Endometrial microvascular endothelial cells (primary cell): Measurements from ENCODE around the gene DGUOK. TPM values are rescaled to one million over a fixed set of nuclear protein-coding genes. Genes with fewer than 3 reads are reported as not detected.

Experiments used
- in situ Hi-C: cut with HindIII; loops from 2 replicates; pipeline ENCODE4 v1.10.0; 2017; ENCODE audit warnings: low sequenced_read_pairs, low pct_unique_long_range_greater_than_20kb; ENCODE audit errors: inconsistent ontology term
- total RNA-seq: library from RNA; depleted of rRNA; stranded (reverse); fragments of >200 nt; gene quantifications from one replicate; pipeline ENCODE4 v1.2.3, GENCODE V29; 2015; ENCODE audit errors: inconsistent ontology term

Gene DGUOK
- total RNA-seq, 1 donor from 2014 or later, result 48.4 TPM

DNA sequence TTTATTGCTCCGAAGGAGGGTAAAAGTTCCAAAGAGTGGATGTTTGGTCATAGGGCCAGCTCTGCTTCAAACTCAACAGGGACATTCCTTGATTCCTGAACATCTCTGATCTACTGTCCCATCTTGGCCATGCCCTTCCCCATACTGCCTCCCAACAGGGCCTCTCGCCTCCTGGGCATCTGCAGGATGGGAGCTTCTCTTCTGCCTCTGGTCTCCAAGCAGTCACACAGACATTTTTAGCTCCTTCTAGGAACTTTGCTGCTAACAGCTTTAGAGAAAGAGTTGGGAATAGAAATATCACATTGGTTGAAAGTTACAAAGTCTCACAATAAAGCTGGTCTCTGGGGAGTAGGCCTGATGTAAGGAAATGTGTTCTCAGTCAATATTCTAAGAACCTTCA, 9.4 kb upstream of the DGUOK start:
- in situ Hi-C loops, result no loop called here

GRCh38 chr2:73917696-73918207, 8.9 kb upstream of the DGUOK start:
- in situ Hi-C loops, result no loop called here

GRCh38 chr2:73918856-73919255, 7.8 kb upstream of the DGUOK start:
- in situ Hi-C loops, result no loop called here

DNA sequence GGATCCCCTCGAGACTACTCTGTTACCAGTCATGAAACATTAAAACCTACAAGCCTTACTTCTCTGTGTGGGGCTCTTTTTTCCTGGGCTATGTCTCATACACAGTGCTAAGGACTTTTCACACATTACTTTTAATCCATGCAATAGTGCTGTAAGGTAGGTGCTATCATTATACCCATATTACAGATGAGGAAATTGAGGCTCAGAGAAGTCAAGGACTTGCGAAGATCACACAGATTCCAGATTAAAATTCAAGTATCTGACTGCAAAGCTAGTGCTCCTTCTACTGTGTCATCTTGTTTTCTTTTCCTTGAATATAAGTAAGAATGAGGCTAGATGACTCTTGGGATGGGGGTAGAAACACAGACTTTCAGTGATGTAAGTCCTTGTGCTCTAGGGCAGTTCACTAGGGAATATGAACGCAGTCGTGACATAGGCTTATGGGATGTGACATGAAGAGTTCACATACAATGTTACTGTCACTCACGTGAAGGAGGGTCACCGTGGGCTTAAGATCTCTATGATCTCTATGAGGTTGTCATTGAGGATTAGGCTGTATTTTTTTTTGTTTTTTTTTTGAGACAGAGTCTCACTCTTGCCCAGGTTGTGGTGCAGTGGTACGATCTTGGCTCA, 7.0 kb upstream of the DGUOK start:
- in situ Hi-C loops, result no loop called here

DNA sequence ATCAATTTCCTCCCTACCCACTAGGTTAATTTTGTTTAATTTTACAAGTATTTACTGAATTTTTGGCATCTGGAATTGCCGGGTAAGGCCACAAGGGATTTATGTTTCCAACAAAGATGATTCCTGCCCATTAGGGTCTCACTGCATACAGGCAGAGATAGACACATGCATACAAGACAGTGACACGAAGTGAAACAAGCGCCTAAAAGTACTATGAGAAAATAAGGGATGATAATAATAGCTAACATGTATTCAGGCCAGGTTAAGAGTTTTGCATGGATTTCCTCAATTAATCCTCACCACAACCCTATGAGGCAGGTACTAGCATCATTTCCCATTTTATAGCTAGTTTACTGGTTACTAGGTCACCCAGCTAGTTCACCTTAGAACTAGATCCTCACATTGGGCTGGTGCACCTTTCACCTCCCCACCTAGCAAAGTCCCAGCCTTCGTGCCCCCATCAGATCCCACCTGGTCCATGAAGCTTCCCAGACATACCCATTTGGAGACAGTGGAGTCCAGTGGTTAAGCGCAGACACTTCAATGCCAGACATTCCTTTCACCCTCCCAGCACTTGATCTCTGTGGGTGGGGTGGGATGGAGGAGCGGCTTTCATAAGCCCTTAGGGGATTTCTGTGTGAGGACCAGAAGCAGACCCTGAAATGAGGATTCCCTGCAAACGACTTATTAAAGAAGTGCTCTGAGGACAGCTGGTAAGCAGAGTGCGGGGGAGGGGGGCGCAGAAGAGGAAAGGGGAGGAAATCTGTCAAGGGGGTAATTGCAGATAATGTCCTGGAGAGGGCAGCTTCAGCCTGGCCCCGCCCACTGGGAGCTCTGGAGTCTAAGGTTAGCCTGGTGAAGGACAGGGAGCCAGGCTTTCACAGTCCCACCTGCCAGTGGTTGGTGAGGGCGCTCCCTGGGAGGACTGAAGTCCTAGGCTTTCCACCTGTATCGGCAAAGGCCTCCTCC, 5.8 kb upstream of the DGUOK start:
- in situ Hi-C loops, result no loop called here

DNA sequence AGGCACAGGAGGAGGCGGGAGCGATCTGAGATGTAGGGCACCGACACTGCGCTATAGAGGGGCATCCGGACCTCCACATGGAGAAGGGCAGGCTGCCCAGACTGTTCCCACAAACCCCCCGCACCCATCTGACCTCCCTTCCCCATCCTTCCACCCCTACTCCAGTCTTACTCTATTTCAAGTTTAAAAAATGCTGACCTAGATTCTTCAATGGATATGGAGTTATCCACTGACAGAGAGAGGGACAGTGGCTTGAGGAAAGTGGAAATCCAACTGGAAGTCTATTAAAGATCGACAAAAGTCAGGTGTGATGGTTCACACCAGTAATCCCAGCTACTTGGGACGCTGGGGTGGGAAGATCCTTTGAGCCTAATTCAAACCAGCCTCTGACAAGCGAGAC, 5.1 kb upstream of the DGUOK start:
- in situ Hi-C loops, result no loop called here

- in situ Hi-C loops, result no loop called here
These were observed 4.0 kb upstream of the DGUOK start for GRCh38 chr2:73922681-73923080.

DNA sequence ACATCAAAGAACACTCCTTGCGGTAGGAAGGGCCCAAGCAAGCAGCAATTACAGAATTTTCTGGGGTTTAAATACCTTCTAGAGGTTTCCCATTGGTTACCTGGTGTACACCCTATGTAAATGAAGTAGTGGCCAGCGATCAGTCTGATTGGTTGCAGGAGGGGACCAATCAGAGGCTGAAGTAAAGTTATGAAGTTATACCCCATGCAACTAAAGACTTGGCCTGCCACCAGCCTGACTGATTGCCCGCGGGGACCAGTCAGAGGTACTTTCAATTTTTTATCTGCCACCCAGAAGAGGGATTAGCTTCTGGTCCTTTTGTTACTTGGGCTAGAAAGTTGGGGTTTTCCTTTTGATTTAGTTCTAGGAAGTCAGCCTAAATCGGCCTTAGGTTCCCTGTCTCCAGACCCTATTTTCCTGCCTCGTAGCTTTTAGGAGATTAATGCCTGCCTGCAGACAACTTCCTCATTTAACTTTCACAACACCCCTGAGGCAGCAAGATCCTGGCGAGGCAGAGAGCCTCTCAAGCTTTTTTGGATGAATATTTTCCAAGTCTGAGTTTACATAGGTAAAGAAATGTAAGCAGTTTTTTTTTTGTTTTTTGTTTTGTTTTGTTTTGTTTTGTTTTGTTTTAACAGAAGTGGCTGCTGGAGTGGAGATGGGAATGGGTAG, 1.5 kb upstream of the DGUOK start:
- in situ Hi-C loops, result no loop called here

- in situ Hi-C loops, result no loop called here
These were observed 707 bp upstream of the DGUOK start for GRCh38 chr2:73925853-73926492.

DNA sequence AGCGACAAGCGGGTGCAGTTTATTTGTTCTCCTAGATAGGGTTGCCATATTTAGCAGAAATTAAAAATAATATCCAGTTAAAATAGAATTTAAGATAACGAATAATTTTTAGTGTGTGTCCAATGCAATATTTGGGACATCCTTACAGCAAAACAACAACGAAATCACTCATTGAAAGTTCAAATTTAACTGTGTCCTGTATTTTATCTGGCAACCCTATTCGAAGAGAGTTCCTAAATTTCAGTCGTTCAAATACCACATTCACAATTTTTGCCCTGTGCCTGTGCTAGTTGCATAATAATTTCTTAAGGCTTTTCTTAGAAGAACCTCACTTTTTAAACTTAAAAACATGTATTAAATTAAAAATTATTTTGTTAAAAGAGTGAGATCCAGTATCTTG, 664 bp downstream of the DGUOK start:
- in situ Hi-C loops, result no loop called here

- in situ Hi-C loops, result no loop called here
These were observed 2.3 kb downstream of the DGUOK start for GRCh38 chr2:73928963-73929347.

- in situ Hi-C loops, result no loop called here
These were observed 3.7 kb downstream of the DGUOK start for GRCh38 chr2:73930386-73930785.

DNA sequence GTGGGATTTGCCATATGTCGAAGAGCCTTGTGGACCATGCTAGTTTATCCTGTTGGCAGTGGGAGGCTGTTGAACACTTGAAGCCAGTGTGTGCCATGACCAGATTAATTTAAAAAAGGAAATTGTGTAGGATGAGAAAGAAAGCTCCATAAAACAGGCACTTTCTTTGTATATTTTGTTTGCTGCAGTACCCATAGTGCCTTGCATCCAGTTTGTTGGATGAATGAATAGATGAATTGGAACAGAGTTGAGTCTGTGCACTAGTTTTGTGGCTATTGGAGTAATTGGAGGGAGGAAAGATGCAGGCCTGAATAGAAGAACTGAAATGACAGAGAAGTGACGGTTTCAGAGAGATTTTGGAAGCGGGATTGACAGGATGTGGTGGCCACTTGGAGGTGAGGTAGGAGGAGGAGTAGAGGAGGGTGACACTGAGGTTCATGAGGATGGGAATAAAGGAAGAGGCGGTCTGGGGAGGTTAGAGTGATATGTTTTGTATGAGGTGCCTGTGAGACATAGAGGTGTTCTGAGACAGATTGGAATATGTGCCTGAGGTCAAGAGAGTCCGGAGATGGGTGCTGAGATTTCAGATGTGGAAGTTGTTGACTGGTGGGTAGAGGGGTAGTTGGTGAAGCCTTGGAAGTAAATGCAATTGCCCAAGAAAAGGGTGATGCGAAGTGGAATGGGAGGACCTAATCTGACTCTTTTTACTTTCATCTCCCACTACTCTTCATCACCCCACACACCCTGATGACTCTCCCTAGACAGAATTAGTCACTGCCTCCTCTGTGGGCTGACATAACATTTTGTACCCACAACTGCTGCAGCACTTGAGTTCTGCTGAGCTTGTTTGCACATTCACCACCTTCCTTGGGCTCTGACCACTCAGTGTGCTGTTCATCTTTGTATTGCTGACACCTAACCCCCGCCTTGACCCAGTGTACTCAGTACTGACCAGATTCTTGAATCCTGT, 5.1 kb downstream of the DGUOK start:
- in situ Hi-C loops, result no loop called here

DNA sequence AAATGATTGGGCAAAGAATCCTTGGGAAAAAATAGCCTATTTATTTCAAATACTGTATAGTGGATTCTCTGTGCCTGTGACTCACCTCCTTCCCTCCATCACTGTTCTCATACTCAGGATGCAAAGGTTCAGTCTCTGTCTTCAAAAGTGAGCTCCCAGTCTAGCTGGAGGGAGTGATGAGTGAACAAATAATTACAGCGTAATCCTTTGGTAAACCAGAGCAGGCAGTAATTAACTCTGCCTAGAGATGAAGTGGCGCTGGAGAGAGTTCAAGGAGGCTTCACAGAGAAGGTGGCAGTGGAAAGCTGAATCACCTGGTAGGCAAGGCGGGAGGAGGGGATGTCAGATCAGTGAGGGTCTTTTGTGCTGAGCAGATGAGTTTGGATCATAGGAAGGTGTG, 6.5 kb downstream of the DGUOK start:
- in situ Hi-C loops, result no loop called here

DNA sequence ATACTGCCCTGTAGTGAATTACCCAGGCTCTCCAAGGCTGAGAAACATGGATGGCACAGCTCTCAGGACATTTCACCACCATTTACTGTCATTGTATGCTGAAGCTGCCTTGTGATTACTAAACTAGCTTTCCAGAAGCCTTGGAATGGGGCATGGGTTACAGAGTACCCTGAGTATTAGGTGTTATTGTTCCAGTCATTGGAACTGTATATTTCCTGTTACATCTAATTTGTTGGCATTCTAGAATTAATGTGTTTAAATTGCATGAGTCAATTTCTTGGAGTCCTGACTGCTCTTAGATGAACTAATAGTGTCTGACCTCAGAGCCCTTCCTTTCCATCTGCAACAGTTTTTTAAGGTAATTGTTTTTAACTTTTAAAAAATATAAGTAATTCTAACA, 9.0 kb downstream of the DGUOK start:
- in situ Hi-C loops, result no loop called here

- in situ Hi-C loops, result no loop called here
These were observed 10.6 kb downstream of the DGUOK start for GRCh38 chr2:73937103-73937885.

DNA sequence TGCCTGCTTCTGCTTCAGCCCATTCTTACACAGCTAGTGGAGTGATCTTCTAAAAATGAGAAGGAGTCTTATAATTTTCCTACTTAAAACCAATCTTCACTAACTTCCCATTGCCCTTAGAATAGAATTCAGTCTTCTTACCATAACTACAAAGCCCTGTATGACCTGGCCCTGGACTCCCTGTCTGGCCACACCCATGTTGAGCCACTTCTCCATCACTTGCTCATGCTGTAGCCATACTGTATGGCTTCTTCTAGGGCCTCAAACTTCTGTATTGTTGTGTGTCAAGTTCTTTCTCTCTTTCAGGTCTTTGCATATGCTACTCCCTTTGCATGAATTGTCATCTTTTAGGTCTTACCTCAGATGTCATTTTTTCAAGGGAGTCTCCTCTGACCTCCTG, 11.2 kb downstream of the DGUOK start:
- in situ Hi-C loops, result no loop called here
